Colonic mucosa (tissue), 4 donors: ENCODE data around the gene GREB1. TPM values are rescaled to one million over a fixed set of nuclear protein-coding genes. Genes with fewer than 3 reads are reported as not detected.

Experiments
- DNase-seq: peaks from one replicate; pipeline ENCODE4 v3.0.0-alpha.2; 2020
- H3K27ac ChIP-seq: fragments of 200-600 bp; one replicate; pipeline ENCODE4 v1.8.0; 2021
- H3K27me3 ChIP-seq: fragments of 200-600 bp; one replicate; pipeline ENCODE4 v1.8.0; 2021
- H3K36me3 ChIP-seq: fragments of 200-600 bp; one replicate; pipeline ENCODE4 v1.8.0; 2021
- H3K4me1 ChIP-seq: fragments of 200-600 bp; one replicate; pipeline ENCODE4 v1.8.0; 2021; ENCODE audit warnings: mild to moderate bottlenecking
- H3K4me3 ChIP-seq: fragments of 200-600 bp; one replicate; pipeline ENCODE4 v1.8.0; 2021
- H3K9ac ChIP-seq, 2 donors: one replicate each; pipeline ENCODE4 v1.7.0; 2013; ENCODE audit warnings: control low read depth in 2 of 2, low read depth in 2 of 2, low read length in 2 of 2
- H3K9me3 ChIP-seq: fragments of 200-600 bp; one replicate; pipeline ENCODE4 v1.8.0; 2021
- intact Hi-C: fragments of 100-400 bp; cut with DNase I; formaldehyde crosslinking; loops from one replicate; pipeline ENCODE4 v1.14.1; 2022
- total RNA-seq, 2 donors: library from RNA; stranded (reverse); fragmentation: NEBNext Ultra II Directional in 1 of 2; extraction: Animal tissue kit (Norgen Biotek cat#: 25700) in 1 of 2; gene quantifications; one replicate each; pipeline ENCODE4 v1.2.1, GENCODE V29; 2021
- TF ChIP-seq, protein P1 (sequence below): fragments of 200-600 bp; IDR thresholded peaks from one replicate; pipeline ENCODE4 v1.8.0; 2022; ENCODE audit warnings: antibody characterized with exemption, mild to moderate bottlenecking
- donor health status: healthy.
- donor health status: DM: no; HTN: no; CAD: no.
- donor health status: DM: no; HTN: no; CAD: no.

Gene GREB1
- total RNA-seq, 2 donors from 2014 or later = 0.77 to 1.1 TPM

DNA sequence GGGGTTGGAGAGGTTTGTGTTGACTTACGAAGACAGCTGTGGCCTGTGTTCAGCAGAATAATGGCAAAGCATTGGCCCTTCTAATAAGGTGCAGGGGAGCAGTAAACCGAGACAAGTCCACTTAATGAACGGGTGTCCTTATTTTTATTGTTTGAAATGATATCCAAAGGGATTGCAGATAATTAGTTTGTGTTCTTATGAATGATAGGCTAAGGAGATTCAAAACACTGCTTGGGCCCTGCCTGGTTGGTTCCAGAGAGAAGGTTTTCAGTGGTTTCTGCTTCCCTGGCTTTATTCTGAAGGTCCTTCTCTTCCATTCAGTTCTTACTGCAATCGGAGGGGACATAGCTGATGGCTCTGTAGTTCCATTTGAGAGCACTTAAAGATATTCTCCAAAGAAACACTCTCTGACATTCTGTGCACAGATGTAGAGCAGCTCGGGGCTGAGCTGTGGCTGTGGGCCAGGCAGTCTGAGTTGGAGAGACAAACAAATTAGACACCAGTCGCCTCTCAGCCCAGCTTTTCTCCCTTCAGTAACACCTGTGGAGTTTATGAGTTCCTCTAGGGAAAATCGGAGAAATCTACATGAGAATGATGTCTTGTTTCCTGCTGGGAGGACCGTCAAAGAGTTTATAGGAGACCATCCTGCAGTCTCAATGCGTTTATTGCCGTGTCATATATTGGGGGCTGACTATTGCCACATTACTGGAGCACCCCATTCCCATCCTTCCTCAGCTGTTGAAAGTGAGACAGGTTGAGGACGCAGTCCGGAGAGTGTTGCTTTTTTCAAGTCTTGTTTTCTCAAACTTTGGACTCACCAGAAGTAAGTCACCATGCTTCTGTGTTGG is 6.5 kb downstream of the GREB1 start:
- H3K4me3 ChIP-seq = no peak overlapping the region

DNA sequence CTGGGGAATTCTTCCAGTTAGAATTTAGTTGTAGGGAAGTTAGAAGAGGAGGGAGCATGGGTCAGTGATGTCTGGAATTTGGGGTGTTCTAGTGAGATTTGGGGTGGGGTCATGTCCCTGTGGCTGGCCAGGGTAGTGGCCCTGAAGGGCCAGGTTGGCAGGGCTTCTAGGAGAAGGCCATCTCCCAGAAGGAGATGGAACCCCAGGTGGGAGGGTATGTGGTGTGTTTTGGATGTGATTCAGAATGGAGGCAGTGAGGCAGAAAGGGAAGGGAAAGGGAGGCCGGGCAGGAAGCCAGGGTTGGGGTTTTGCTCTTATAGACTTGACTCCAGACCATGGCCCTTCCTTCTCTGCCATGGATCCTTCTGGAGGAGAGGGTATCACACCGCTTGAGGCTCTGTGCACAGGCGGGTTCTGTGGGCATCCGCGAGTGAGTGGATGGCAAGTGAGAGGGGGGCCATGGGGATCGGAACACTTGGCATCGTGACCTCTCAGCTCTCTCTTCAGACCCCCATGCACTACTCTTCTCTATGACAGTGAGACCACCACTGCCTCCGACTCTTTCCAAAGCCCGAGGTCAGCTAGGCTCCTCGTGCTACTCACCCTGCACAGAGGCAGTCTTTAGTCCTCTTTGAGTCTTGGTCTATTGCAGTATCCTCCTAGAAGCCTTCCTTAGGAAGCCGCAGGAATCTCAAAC is 7.3 kb downstream of the GREB1 start:
- DNase-seq = no peak
- H3K27me3 ChIP-seq = no peaks in the 10 kb centered on the region
- intact Hi-C loops = no loop called here
- H3K4me3 ChIP-seq = no peak overlapping the region
- no peak overlapping the region for H3K9ac ChIP-seq
- TF ChIP-seq, protein P1, sequence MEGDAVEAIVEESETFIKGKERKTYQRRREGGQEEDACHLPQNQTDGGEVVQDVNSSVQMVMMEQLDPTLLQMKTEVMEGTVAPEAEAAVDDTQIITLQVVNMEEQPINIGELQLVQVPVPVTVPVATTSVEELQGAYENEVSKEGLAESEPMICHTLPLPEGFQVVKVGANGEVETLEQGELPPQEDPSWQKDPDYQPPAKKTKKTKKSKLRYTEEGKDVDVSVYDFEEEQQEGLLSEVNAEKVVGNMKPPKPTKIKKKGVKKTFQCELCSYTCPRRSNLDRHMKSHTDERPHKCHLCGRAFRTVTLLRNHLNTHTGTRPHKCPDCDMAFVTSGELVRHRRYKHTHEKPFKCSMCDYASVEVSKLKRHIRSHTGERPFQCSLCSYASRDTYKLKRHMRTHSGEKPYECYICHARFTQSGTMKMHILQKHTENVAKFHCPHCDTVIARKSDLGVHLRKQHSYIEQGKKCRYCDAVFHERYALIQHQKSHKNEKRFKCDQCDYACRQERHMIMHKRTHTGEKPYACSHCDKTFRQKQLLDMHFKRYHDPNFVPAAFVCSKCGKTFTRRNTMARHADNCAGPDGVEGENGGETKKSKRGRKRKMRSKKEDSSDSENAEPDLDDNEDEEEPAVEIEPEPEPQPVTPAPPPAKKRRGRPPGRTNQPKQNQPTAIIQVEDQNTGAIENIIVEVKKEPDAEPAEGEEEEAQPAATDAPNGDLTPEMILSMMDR = no peak
- H3K9me3 ChIP-seq = no peaks in the 10 kb centered on the region
- no peaks in the 10 kb centered on the region for H3K4me1 ChIP-seq
- H3K27ac ChIP-seq = no peak overlapping the region
- no peaks in the 10 kb centered on the region for H3K36me3 ChIP-seq

More for the DNA sequence above, 6.5 kb downstream of the GREB1 start:
- Histone ChIP-seq H3K9me3 (no peaks in the 10 kb centered on the region), H3K9ac (no peak overlapping the region), H3K27me3 (no peaks in the 10 kb centered on the region), H3K4me1 (no peaks in the 10 kb centered on the region), H3K36me3 (no peaks in the 10 kb centered on the region), H3K27ac (no peak overlapping the region)
- TF ChIP-seq, protein P1 = no peak
- no peak for DNase-seq
- intact Hi-C loops = no loop called here

DNA sequence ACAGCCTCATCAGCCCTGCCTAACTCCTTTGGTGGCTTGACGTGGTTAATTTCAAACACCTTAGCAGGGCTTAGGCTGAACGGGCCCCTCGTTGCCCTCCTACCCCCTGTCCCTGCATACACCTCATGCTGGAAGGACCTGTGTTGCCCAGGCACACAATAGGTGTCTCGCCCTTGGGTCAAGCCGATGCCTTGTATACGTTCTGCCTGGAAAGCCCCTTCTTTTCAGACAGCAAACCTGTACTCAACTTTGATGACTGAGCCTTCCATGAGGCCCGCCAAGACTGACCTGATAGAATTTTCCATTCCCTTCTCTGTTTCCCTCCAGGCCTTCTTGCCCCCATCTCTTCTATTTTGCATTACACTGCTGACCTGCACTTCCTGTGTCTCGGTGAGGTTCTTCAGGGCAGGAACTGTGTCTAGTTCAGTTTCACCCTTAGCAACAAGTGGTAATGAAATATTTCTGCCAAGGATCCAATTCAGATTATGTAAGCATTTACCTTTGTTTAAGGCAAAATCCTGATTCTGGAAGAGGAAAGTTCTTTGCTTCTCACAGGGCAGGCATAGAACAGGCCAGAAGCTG is 7.9 kb downstream of the GREB1 start:
- Histone ChIP-seq H3K36me3 (no peaks in the 10 kb centered on the region), H3K27ac (no peak overlapping the region), H3K27me3 (no peaks in the 10 kb centered on the region), H3K4me1 (no peaks in the 10 kb centered on the region), H3K9me3 (no peaks in the 10 kb centered on the region), H3K9ac (no peak overlapping the region), H3K4me3 (no peak overlapping the region)
- TF ChIP-seq, protein P1 = no peak
- intact Hi-C loops = no loop called here
- DNase-seq = no peak

DNA sequence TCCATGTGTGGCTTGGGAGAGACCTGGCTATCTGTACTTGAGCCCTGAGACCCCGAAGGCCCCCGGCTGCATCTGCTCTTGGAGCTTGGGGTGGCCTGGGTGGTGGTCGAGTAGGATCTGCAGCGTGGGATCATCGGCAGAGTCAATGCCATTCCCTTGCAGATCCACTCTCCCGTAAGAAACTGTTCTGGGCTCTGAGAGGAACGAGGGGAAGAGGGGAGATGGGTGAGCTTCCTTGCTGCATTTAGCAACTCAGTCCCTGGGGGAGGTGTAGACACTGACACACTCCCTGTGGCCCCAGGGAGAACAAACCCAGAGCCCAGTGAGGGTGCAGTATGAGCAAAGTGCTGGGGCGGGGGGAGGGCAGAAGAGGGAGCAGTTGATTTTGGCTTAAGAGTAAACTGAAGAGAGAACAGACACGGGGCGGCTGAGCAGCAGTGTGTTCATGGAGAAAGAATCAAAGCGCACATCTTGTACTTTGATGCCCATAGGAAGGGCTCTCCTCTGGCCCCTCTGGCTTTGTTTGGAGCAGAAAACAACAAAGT is 8.5 kb downstream of the GREB1 start:
- H3K9me3 ChIP-seq = no peaks in the 10 kb centered on the region
- H3K27ac ChIP-seq = no peak overlapping the region
- TF ChIP-seq, protein P1 = no peak
- no peaks in the 10 kb centered on the region for H3K27me3 ChIP-seq
- H3K36me3 ChIP-seq = no peaks in the 10 kb centered on the region
- intact Hi-C loops = no loop called here
- no peak overlapping the region for H3K9ac ChIP-seq
- no peak overlapping the region for H3K4me3 ChIP-seq
- H3K4me1 ChIP-seq = no peaks in the 10 kb centered on the region
- no peak for DNase-seq

DNA sequence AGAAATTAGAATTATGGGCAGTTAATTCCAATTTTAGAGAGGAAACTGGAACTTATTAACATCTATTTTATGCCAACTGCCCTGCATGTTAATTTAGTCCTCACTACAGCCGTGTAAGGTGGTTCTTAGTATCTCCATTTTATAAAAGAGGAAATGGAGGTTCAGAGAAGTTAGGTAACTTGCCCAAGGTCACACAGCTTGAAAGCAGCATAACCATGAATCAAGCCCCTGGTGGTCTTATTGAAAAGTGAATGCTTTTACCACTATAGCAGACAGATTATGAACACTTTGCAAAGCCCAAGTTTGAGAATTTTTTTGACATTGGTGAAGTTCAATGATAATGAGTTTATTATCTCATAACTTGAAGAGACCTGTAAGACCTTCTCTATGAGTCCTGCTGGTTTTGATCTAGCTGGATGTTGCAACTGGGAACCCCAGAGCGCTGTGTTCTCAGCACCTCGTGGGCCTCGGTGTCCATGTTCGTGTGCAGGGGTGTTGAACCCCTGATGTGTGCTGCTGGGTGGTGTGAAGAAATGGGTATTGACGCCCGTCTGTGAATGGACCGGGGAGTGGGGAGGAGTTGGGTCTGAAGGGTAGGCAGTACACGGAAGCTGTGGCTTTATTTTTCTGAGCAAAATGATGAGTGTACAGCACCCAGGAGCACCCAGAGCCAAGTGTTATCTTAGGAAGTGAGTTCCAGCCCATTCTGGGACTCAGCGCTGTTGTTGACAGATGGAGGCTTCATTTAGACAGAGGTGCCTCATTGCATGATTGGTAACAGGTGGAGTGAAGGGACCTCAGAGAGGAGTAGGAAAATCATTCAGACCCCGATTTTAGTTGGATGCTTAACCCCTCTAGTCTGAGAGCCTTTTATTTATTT is 9.7 kb downstream of the GREB1 start:
- H3K36me3 ChIP-seq = no peaks in the 10 kb centered on the region
- intact Hi-C loops = no loop called here
- H3K4me3 ChIP-seq = no peak overlapping the region
- H3K27me3 ChIP-seq = no peaks in the 10 kb centered on the region
- no peak overlapping the region for H3K9ac ChIP-seq
- H3K27ac ChIP-seq = no peak overlapping the region
- DNase-seq = no peak
- H3K4me1 ChIP-seq = no peaks in the 10 kb centered on the region
- TF ChIP-seq, protein P1 = no peak
- no peaks in the 10 kb centered on the region for H3K9me3 ChIP-seq
